Retina (tissue), 1 donor: Measurements from ENCODE around the gene GLCCI1.

Source experiments
- DNase-seq: peaks from one replicate; pipeline ENCODE4 v3.0.0-alpha.2; 2016

The GLCCI1 gene

DNA sequence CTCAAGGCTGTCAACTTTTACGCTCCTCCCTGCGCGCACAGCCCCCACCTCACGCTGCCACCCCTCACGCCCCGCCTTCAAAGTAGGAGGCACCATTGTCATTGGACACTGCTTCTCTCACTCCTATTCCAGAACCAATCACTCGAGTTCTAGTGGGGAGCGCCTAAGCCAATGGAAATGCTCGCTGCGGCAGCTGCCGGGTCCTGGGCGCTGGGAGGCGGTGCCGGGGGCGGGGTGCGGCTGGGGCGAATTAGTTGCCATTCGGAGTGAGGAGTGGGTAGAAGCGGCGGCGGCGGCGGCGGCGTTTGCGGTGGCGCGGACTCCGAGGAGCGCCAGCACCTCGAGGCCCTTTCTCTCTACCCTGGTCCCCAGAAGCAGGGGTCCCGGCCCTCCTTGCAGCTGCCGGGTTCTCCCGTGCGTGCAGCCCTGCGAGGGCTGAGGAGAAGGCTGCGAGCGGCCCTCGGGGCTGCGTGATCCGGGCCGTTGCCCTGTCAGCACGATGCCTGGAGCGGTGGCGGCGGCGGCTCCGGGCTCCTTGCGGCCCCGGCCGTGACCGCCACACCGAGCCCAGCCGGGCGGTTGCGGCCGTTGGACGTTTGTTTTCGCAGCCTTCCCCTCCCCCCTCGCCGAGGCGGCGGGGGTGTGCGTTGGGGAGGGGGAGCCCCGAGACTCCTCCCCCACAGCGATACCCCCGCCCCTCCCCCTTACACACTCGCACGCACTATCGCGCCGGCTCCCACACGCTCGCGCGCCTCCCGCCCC lies at the start of gene GLCCI1:
Gene GLCCI1, plus strand, starts transcription at position 253 of the 762 bp plus-strand sequence. CDS start 555 bp downstream, outside the sequence.
- DNase-seq = peak; percentile 97

DNA sequence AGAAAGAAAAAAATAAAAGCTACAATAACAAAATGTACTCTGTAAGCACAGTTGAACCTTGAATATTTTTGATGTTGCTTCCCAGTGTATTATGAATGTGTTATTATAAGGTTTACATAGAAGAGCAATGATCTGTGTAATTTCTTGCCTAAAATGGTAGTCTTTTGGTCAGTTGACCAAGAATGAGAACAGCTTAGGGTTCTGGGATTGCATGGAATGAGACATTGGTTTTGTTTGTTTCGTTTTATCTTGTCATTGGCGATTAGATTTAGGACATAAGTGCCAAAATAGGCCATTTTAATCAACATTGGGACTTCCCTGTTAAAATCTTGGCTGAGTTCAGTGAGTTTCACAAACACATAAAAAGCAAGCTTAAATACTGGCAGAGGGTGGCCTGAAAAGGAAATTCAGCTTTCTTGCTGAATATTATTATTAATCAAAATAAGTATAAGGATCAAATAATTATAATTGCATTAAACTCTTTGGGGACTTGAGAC lies 49.1 kb upstream of the GLCCI1 start:
- no peak for DNase-seq

DNA sequence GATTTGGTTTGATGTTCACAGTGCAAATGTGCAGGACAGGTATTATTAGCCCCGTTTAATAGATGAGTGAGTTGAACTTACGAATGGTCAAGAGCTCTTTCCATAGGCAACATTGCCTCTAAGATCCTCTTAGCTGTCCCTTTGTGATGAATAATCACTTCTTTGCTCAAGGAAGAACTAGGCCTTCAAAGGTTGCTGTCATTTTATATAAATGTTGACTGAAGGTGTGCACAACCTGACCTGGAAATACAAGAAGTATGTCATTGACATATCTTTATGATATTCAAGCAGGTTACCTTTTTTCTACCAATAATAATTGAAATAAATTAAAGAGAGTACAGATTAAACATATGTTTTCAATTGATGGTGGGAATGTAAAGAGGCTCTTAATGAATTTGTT lies 48.5 kb upstream of the GLCCI1 start:
- no peak for DNase-seq

DNA sequence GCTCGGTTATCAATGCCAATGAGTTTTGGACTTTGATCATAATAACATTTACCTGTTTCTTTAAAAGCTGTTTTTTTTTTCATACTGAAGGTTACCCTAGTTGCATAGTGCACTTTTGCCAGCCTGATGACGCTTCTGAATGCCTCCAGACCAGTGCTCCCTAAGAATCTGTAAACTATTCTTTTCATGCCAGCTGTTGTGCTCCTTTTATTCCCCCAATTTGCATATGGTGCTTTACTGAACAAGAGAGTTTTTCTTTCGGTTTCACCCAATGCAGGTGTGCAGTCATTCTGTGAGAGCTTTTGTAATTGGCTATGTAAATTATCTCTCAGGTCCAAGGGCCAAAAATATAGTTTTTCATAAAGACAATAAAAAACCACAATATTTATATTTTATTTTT lies 48.1 kb upstream of the GLCCI1 start:
- no peak for DNase-seq

DNA sequence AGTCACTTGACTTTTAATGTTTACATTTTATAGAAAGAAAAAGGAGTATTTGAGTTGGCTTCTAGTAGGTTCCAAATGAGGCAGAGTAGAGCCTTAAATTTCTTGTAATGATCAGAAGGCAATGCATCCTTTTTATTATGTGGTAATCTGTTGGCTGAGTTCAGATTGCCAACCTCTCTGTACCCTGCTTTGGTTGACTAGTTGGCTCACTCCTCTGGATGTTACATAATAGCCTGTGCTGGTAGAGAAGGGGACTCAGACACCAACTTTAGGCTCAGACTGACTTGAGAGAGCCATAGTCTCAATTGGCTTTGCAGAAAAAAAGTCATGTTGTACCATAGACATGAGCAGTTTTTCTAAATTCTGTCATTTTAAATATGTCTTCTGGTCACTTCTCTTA lies 46.8 kb upstream of the GLCCI1 start:
- DNase-seq = no peak

DNA sequence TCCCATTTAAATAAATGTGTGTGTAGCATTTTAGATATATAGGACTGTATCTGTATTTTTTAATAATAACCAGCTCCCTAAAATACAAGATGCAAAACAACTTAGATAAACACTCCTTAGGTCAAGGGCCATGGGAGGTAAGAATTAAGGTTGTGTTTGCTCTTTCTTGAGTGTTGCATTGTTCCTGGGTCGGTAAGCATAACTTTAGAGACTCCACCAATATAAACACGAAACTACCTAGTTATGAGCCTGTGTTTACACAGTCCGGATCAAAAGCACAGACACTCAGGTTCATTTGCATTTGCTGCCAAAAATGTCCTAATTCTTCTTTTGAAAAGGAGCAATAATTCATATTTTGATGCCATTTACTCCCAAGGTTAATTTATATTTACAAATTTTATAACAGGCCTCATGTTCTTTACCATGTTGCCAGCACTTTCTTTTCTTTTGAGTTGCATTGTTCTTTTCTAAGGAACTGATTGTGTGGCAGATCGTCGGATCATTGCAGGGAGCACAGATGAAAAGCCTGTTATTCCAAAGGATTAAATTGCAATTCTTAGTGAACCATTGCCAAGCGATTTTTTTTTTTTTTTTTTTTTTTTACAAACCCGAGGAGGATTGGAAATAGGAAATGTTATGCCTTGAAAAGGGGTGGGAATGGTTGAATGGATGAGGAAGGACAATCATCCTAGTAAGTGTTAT lies 45.8 kb upstream of the GLCCI1 start:
- peak; percentile 6 for DNase-seq

DNA sequence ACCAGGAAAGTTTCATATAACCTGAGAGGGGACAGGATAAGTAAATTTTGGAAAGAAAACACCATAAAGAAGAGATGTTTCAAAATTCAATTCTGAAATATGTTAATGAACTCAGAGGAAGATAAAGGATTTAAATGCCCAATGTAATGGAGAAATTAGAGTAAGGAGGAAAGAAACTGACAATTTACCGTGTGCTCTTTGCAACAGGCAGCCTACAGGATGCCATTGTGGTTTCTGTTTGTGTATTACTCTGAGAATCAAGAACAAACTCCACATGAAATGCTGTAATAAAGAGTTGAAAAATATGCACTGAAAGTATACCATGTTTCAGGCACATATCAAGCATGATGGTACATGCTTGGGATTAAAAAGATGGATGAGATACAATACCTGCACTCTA lies 44.8 kb upstream of the GLCCI1 start:
- no peak for DNase-seq

DNA sequence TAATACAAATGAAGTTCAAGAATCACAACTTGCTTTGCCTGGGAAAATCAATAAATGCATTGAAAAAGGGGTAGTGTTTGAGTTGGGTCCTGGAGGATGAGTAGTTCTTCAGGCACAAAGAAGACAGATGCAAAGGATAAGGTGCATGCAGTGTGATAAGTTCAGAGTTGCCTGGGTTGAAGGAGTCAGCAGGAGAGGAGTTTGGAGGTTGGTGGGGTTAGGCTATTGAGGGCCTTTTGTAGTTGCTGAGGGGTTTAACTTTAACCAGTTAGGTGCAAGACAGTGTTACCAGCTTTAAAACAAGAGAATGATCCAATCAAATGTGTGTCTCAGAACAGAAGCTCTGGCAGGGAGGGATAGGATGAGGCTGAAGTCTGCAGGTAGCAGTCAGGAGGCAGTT lies 44.3 kb upstream of the GLCCI1 start:
- DNase-seq = no peak

DNA sequence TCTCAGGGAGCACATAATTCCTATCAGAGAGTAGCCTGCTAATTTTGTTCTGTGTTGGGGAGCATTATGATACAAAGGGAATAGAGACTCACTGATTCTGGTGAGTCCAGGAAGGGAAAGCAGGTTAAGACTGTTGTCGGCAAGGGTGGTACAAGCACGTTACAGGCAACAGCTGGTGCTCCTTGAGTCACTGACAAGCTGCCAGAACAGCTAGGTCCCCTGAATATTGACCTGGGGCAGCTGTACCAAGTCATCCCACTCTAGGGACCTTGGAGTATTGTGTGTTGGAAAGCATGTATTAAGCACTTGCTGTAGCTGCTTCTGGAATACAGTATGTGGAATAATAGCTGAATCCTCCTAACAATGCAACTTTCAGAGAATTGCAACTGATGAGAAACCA lies 37.0 kb upstream of the GLCCI1 start:
- DNase-seq = no peak

DNA sequence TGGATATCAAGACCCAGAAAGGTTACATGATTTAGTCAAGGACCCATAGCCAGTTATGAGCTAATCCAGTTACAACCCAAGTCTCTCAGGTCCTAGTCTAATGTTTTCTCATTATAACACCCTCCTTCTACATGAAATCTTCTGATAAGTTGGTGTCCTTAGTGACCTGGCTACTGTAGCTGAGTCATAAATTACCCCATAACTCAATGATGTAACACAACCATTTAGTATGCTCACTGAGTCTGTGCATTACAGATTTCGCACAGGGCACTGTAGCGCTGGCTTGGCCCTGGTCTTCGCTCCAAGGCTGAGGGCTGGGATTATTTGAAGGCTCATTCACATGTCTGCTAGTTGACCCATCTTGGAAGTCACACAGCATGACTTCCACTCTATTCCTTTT lies 36.0 kb upstream of the GLCCI1 start:
- DNase-seq = no peak

DNA sequence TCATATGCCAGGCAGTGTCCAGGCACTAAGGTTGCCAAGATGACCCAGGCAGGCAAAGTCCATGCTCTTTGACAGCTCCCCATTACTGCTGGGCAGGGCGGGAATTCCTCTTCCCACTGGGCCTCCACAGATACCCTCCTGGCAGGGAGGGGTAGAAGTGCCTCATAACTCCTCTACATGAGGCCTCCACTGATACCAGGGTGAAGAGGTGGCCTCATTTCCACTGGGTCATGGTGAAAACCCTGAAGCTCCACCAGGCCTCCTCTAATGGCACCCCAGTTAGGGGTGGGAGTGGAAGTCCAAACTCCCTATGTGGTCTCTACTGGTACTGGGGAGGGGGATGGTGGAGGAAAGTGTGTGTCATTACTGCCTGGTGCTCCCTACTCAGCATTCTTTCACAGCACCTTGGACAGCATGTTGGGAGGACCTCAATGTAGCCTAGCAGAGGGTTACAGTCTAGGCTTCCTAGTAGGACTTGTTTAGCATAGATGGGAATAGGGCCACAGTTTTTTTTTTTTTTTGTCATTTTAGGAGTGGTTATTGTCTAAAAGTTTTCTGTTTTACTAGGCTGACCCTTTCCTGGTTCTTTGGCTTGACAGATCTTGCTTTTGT lies 34.6 kb upstream of the GLCCI1 start:
- no peak for DNase-seq

DNA sequence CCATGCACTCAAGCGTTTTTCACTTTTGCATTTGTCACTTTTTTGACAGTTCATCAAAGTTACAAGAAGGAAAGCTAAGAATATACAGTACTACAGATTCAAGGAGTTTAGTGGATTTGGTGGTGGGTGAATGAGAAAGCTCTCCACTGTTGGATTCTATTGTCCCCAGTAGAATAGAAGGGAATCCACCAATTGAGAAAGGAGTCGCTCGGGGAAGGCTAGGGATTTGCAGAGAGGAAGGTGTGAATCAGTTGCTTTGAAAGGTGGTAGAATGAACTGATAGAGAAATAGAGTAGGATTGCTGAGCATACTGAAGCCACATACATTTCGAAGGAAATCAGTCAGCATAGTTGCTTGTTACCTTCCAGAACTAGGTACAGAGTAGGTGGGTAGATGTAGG lies 33.7 kb upstream of the GLCCI1 start:
- DNase-seq = no peak

DNA sequence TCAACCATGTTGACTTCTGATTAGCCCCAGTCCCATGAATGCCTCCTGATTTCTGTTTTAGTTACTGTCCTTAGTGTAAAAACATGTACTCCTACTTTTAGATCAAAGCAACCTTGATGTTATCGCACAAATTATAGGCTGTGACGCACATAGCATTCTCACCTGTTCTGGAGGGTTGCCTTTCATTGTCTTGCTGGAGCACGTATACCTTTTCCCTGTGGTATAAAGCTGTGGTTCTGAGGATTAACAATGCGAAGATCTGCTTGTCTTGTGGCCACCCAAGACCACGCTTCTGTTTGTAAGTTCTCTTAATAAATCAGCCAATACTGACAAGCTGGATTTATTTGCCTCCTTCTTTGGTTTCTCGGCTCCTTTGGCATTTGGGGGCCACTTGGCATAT lies 30.1 kb upstream of the GLCCI1 start:
- DNase-seq = no peak

DNA sequence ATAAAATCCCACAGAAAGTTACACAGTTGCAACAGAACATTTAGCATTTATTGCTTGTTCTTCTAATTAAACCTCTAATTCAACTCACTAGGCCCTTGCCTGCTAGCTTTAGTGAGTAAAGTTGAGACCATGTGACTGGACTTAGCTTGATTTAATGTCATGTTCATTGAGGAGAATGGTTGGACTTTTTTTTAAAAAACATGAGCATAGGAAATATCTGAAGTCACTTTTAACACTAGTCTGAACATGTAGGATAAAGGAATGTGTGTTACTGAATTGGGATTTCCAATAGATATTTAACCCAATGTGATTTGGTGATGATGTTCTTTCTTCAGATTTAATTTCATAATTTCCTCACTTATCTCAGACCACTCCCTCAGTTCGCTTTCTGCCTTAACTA lies 24.6 kb upstream of the GLCCI1 start:
- DNase-seq = no peak

DNA sequence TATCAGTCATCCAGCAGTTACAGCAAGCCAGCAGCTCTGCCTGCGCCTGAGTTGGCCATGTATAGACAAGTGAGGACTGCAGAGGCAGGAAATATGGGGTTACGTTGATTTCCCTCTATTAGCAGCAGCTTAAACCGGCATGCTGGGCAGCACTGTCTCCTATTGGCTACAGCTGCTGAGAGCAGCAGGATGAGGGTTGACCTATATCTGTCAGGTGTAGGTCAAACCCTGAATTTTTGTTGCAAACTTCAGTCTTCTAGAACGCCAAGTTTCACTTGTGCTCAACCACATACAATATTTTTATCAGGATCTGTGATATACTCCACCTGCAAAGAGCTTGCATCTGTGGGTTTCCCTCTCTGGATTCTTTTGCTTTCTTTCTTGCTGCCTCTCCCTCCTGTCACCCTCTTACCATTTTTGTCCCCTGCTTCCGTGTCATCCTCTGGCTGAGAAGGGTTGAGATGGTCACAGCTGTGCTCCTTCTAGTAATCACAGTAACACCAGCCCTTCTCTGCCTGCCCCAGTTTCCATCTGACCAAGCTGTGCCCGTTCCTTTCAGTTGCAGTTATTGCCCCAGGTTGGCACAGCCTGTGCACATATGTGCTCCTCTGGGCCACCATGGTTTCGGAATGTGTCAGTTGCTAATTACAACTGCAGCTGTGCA lies 23.8 kb upstream of the GLCCI1 start:
- DNase-seq = peak; percentile 60

DNA sequence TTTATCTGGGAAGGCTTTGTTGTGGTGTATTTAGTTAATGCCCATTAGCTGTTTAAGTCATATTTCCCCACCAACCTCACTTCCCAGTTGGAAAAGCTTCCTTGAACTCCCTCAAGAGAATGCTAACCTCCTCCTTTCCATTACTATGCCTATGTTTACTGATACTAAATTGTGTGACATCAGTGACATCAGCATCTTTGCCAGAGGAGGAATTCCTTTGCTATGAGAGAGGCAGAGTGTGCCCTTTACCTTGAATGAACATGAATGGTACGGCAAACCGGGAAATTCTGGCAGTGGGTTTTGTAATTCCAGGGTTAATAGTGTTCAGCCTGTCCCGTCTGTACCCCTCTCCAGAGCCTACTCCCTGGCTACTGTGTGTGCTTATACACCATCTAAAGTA lies 22.1 kb upstream of the GLCCI1 start:
- DNase-seq = no peak

DNA sequence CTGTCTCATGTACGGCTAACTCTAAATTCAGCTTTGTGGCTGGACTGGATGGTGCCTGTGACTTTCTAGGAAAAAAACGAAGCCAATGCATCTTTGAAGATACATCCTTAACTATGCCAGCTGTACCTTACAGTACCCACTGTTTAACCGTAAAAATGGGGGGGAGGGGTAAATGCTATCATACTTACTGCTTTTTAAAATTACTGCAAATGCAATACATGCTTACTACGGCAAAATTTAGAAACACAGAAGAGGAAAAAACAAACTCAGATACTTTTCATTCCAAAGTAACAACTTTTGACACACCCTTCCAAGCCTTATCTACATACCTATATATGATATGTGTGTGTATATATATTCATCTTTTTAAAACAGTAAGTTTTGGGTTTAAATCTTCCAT lies 20.4 kb upstream of the GLCCI1 start:
- no peak for DNase-seq

DNA sequence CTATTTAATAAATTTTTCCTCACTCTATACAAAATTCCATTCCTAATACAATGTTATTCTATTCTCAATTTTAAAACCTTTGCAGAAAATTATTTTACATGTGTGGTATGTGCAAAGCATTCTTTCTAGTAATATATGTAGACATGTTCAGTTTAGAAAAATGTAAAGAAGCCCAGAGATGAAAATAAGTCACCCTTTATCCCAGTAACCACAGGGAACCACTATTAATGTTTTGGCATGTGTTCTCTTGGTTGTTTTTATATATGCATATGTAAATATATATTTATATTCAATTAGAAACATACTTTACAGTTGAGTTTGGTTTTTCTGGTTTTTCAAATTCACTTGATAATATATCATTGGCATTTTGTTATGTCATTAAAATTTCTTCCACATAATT lies 14.8 kb upstream of the GLCCI1 start:
- DNase-seq = no peak

DNA sequence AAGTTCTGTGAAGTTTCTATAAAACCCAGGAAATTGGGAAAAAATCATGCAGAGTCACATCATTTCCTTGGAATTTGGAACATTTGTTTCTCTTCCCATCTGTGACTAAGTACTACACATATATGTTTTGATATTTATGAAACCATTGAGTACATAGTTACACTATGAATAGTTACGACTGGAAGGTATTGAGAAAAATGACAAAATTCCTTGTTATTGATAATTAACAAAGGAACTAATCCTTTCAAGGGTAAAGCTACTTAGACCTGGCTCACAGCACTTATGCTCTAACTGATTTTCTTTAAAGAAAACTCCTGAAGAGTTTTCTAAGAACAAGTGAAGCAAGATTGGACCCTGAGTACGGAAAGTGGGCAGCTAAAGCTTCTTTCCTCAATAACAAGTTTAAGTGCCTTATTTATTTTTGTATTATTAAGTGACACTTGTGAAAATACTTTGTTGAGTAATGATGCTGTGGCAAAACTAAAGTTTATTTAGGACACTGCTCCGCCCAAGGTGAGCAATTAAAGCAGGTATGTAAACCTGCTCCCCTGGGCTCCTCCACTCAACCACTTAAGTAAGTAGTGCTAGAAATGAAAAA lies 12.0 kb upstream of the GLCCI1 start:
- no peak for DNase-seq

DNA sequence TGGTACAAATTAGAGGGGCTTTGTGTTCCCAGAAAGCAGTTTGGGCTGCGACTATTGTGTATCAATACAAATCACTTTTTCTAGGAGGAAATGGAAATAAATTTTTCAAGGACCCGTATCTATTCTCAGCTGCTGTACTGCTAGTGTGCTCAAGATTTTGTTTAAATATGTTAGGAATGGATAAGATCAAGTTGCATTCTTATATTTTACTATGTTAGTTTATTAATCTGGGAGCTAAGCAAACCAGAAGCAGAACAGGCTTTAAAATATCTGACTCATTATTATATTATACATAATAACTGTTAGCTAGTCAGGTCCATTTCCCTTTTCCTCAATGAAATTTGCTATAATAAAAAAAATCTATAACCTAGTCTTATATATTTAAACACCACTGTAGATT lies 11.1 kb upstream of the GLCCI1 start:
- DNase-seq = no peak

DNA sequence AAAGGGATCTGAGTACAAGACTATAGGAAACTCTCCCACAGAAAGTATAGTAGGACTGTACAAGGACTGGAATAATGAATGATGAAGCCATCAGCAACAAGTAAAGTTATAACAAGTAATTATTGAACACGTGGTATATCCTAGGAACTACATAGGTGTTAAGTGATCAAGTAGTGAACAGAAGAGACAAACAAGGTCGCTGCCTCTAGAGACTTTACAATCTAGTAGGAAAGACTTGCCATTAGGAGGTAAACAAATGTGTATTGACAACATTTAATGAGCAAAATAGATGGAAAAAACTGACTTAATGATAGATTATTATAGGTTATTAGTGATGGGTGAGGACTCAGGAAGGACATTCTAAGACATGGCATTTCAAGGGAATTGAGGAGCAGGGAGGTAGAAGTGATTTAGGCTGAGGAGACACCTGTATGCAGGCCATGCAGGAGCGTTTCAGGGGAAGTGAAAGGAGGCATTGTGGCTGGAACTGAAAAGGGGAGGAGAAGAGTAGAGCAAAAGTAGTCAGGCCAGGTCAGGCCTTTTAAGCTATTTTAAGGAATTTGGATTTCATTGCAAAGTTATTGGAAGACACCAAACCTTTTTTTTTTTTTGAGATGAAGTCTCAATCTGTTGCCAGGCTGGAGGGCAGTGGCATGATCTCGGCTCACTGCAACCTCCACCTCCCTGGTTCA lies 8.5 kb upstream of the GLCCI1 start:
- no peak for DNase-seq

DNA sequence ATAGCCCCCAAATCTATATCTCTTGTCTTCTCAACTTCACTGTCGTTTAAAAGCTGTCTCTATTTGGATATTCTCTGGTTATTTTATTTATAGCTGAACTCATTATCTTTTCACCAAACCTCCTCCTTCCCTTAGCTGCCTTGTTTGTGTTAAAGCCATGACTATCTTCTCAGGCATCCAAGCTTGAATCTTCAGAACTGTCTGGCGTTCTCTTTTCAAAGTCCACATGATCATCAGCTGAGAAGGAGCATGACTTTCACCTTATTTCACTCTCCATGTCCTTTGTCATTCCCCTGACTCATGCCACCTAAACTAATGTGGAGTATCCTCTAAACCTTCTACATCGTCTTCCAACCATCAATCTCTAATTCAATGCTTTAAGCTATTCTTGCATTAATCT lies 5.7 kb upstream of the GLCCI1 start:
- DNase-seq = no peak
